H1 (cell line): ENCODE measurements around the gene ARHGEF11. TPM values are rescaled to one million over a fixed set of nuclear protein-coding genes. Genes with fewer than 3 reads are reported as not detected.
A peak's percentile ranks its signal among the peaks of the same experiment; 100 is the strongest.

Experiments used
- microRNA counts: library from miRNA; unstranded; fragments of <30 nt; microRNA quantifications from one replicate; lab custom pipeline; 2015
- microRNA-seq, 2 experiments: library from miRNA; unstranded; fragments of <30 nt; microRNA quantifications; one replicate each; pipeline versions ENCODE4 to v1.2.0, GENCODE V29; 2016 to 2020; ENCODE audit warnings: borderline microRNAs expressed in 2 of 2, borderline number of aligned reads in 2 of 2, borderline replicate concordance in 1 of 2
- polyA plus RNA-seq, 7 experiments: library from polyadenylated mRNA; depleted of rRNA in 3 of 7; stranded (reverse) in 5 of 7; unstranded in 2 of 7; fragments of >200 nt in 5 of 7; fragments of 200-250 nt in 2 of 7; gene quantifications; 1 replicate in 5 of 7; 2 replicates in 1 of 7; 4 replicates in 1 of 7; pipeline versions ENCODE4 v1.2.1 to v1.2.3, GENCODE V29; 2011 to 2013; ENCODE audit warnings: missing spikeins in 2 of 7, mixed read lengths in 2 of 7
- small RNA-seq: library from polyadenylated mRNA; stranded (forward); fragments of <200 nt; extraction: miRNeasy Mini kit (QIAGEN cat#:217004); gene quantifications from one replicate; pipeline ENCODE3, GENCODE V24; 2013; ENCODE audit not compliant: insufficient read depth
- total RNA-seq: library from RNA; stranded (reverse); fragmentation: NEBNext Ultra II Directional; extraction: Animal tissue kit (Norgen Biotek cat#: 25700); gene quantifications from 2 replicates; pipeline ENCODE4 v1.2.1, GENCODE V29; 2021

The ARHGEF11 gene
- total and polyA plus RNA-seq, 2 of the 8 experiments (the other 6 are each of a cell fraction or from before 2014, with no cell fraction given), result 19.9 to 33.1 TPM

MicroRNA genes within 50 kb of the gene (microRNA counts, 767-probe panel; counts per million panel counts)
- 879 counts per million, percentile 95 among the panel's probes with 10 or more counts for microRNA hsa-miR-765 (lab: Ali Mortazavi, UCI)

Small RNAs within 50 kb of the gene (microRNA-seq; reads per million reads assigned to microRNA genes)
- gene MIR765, result 0.20 to 0.46 reads per million in 2 experiments

Small RNAs within 50 kb of the gene (small RNA-seq; reads per million reads assigned to genes)
- gene MIR765 (0.51 reads per million), gene RN7SL612P (not detected)

Other genes starting within 250 kb of the ARHGEF11 start
- 3.3 and 4.5 TPM in 2 replicates for gene SH2D2A, start 228.9 kb downstream of the ARHGEF11 start, total RNA-seq
- 7.9 and 13.7 TPM in 2 replicates for gene SH2D2A, start 228.9 kb downstream of the ARHGEF11 start, polyA plus RNA-seq (2011; rRNA removed)
- not detected in 2 replicates for gene INSRR, start 186.6 kb downstream of the ARHGEF11 start, total RNA-seq
- 0.02 TPM in 2 replicates for gene INSRR, start 186.6 kb downstream of the ARHGEF11 start, polyA plus RNA-seq (2011; rRNA removed)
- gene NTRK1, start 184.9 kb downstream of the ARHGEF11 start, total RNA-seq, result 0.24 and 0.27 TPM in 2 replicates
- gene NTRK1, start 184.9 kb downstream of the ARHGEF11 start, polyA plus RNA-seq (2011; rRNA removed), result 0.12 and 0.13 TPM in 2 replicates
- 0.71 and 0.82 TPM in 2 replicates for gene PEAR1, start 152.0 kb downstream of the ARHGEF11 start, total RNA-seq
- 0.63 and 0.77 TPM in 2 replicates for gene PEAR1, start 152.0 kb downstream of the ARHGEF11 start, polyA plus RNA-seq (2011; rRNA removed)
- not detected in 2 replicates for gene LRRC71, start 125.1 kb downstream of the ARHGEF11 start, total RNA-seq
- 0.05 and 0.16 TPM in 2 replicates for gene LRRC71, start 125.1 kb downstream of the ARHGEF11 start, polyA plus RNA-seq (2011; rRNA removed)
- 0.17 and 0.25 TPM in 2 replicates for gene ETV3L, start 54.1 kb upstream of the ARHGEF11 start, total RNA-seq
- gene ETV3L, start 54.1 kb upstream of the ARHGEF11 start, polyA plus RNA-seq (2011; rRNA removed), result 0.26 and 0.28 TPM in 2 replicates
- gene ETV3, start 92.7 kb upstream of the ARHGEF11 start, total RNA-seq, result 23.8 and 26.6 TPM in 2 replicates
- 6.0 and 7.0 TPM in 2 replicates for gene ETV3, start 92.7 kb upstream of the ARHGEF11 start, polyA plus RNA-seq (2011; rRNA removed)